ENCODE results near the gene CWC27.

DNA sequence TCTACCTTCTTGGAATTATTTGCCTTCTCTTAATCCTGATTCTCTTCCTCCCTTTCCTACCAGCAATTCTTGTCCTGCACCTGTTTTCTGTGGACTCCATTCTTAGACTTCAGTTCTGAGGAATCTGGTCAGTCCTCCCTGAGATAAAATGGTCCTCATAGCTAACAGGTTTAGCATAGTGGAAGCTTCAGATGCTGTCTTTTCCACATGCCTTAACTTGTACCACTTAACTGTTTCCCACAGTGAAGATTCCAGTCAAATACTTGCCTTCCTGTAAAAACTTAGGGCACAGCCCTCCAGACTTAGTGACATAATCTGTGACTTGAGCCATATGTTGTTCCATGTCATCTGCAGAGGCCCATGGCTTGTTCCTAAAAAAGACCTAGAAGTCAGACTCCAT is 261.3 kb downstream of the CWC27 start:
- TF ChIP-seq TAF1 (IDR thresholded peaks at IDR 0.05; ENCODE audit: borderline replicate concordance, low read depth, low read length) (no peak), POLR2AphosphoS5 (IDR thresholded peaks at IDR 0.05; ENCODE audit: low read depth, low read length) (no peak)
